ENCODE measurements around the gene NPTN. TPM values are rescaled to one million over a fixed set of nuclear protein-coding genes. Genes with fewer than 3 reads are reported as not detected.

Gene NPTN
- total RNA-seq, 1 donor from 2014 or later, result 227 TPM

DNA sequence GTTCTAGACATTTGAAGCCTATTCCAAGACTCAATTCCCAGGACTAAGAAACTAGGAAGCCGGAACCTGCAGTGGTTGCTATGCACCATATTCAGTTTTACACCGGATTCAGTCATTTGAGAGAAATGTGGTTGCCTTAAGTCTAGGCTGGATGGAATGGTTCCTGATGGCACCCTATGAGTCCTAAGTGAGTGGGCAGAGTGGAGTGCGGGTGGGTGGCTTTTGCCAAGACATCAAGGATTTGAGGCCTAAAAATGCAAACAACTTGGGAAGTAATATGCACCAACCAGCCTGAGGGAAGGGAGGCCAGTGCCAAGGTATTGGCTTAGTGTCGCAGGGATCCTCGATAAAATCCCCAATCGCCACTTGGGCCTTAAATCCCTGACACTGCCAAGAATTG, 46.8 kb upstream of the NPTN start:
- no peak overlapping the region for H3K4me3 ChIP-seq
- no peak for DNase-seq
- TF ChIP-seq, protein P1, sequence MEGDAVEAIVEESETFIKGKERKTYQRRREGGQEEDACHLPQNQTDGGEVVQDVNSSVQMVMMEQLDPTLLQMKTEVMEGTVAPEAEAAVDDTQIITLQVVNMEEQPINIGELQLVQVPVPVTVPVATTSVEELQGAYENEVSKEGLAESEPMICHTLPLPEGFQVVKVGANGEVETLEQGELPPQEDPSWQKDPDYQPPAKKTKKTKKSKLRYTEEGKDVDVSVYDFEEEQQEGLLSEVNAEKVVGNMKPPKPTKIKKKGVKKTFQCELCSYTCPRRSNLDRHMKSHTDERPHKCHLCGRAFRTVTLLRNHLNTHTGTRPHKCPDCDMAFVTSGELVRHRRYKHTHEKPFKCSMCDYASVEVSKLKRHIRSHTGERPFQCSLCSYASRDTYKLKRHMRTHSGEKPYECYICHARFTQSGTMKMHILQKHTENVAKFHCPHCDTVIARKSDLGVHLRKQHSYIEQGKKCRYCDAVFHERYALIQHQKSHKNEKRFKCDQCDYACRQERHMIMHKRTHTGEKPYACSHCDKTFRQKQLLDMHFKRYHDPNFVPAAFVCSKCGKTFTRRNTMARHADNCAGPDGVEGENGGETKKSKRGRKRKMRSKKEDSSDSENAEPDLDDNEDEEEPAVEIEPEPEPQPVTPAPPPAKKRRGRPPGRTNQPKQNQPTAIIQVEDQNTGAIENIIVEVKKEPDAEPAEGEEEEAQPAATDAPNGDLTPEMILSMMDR (IDR thresholded peaks at IDR 0.05; ENCODE audit: borderline replicate concordance), result no peak
- peaks cover 18% of the 10 kb centered on the region for H3K4me1 ChIP-seq
- no peaks in the 10 kb centered on the region for H3K9me3 ChIP-seq (replicated peaks)
- no peak overlapping the region for H3K27ac ChIP-seq (replicated peaks)
- intact Hi-C loops (cut with micrococcal nuclease), result no loop called here
- H3K36me3 ChIP-seq, result no peaks in the 10 kb centered on the region
- peaks cover 7% of the 10 kb centered on the region for H3K27me3 ChIP-seq (ENCODE audit: low read depth)

DNA sequence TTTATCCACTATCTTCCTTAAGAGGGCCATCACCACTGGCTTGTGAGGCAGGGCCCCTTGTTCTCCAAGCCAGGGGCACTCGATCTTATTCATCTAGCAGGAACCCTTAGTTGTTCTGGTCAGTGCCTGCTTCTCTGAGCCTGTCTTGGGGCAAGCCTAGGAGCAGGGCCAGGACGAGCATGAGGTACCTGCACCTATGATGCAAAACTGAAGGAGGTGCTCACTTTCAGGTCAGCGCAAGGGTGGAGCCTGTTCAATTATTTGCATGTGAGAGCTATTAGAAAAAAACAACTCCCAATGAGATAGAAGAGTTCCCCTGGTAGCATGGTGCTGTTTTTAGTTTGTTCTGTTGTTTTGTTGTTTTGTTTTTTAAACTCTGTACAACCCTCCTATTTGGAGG, 46.0 kb upstream of the NPTN start:
- Histone ChIP-seq H3K27me3 (ENCODE audit: low read depth) (peaks cover 3% of the 10 kb centered on the region), H3K4me1 (peaks cover 10% of the 10 kb centered on the region), H3K4me3 (no peak overlapping the region), H3K9me3 (replicated peaks) (no peaks in the 10 kb centered on the region), H3K36me3 (no peaks in the 10 kb centered on the region), H3K27ac (replicated peaks) (peak overlapping the region; percentile 33)
- intact Hi-C loops (cut with micrococcal nuclease), result no loop called here
- DNase-seq, result no peak
- TF ChIP-seq, protein P1 (IDR thresholded peaks at IDR 0.05; ENCODE audit: borderline replicate concordance), result no peak

DNA sequence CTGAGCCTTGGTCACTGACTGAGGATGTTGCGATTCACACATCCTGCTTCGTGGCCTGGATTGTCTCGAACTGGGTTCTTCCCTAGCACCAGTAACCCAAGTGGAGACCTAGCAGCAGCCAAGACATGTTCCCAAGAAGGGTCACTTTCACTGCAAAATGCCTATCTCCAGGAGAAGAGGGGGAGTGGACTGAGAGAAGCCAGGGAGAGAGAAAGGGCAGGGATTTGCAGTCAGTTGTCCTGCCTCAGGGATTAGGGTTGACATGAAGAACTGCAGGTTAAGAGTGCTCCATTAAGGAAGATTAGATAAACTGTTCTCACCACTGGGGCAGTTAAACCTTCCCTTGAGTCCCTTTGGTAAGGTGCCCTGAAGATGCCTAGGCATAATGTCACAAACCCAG, 45.3 kb upstream of the NPTN start:
- Histone ChIP-seq H3K9me3 (replicated peaks) (no peaks in the 10 kb centered on the region), H3K27me3 (ENCODE audit: low read depth) (peaks cover 1% of the 10 kb centered on the region), H3K4me1 (peaks cover 3% of the 10 kb centered on the region), H3K36me3 (no peaks in the 10 kb centered on the region), H3K27ac (replicated peaks) (no peak overlapping the region), H3K4me3 (no peak overlapping the region)
- no peak for DNase-seq
- intact Hi-C loops (cut with micrococcal nuclease), result no loop called here
- TF ChIP-seq, protein P1 (IDR thresholded peaks at IDR 0.05; ENCODE audit: borderline replicate concordance), result no peak

DNA sequence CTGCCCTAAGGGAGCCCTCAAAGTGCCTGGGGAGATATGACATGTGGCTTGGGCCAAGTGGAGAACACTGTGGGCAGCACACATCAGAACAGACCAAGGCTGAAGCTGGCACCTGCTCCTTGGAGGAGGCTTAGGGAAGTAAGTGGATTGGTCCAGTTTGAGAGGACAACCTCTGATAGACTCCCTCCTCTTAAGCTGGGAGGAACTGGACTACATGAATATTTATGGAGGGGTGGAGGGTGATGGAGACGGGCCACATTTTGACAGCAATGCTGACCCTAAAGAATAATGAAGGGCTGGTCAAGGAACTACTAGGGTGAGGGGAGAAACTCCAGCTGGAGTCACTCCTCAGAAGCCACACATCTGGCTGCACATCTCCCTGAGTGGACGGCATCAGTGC, 44.5 kb upstream of the NPTN start:
- intact Hi-C loops (cut with micrococcal nuclease), result no loop called here
- TF ChIP-seq, protein P1 (IDR thresholded peaks at IDR 0.05; ENCODE audit: borderline replicate concordance), result no peak
- Histone ChIP-seq H3K4me1 (no peaks in the 10 kb centered on the region), H3K4me3 (no peak overlapping the region), H3K27ac (replicated peaks) (no peak overlapping the region), H3K27me3 (ENCODE audit: low read depth) (peaks cover 9% of the 10 kb centered on the region), H3K36me3 (no peaks in the 10 kb centered on the region), H3K9me3 (replicated peaks) (no peaks in the 10 kb centered on the region)
- no peak for DNase-seq

DNA sequence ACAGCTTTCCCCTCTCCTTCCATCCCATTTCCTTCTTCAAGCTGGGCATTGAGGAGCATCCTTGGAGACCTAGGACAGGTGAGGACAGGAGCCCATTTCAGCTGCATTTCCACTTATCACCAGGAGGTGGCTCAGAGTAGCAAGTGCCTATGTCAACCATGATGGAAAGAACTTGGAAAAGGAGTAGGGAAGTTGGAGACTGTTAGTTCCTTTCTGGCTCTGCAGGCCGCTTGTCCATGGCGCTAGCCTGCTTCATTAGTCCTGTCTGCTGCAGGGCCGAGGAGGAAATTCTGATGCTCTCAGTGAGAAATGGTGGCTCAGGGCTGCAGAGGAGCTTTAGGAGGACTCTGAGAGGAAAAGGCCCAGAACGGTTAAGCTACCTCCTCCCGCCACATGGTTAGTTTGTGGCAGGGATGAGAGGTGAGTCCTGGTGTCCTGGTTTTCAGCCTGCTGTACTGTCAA, 44.0 kb upstream of the NPTN start:
- Histone ChIP-seq H3K27ac (replicated peaks) (no peak overlapping the region), H3K36me3 (no peaks in the 10 kb centered on the region), H3K9me3 (replicated peaks) (no peaks in the 10 kb centered on the region), H3K4me3 (no peak overlapping the region), H3K27me3 (ENCODE audit: low read depth) (peaks cover 14% of the 10 kb centered on the region), H3K4me1 (no peaks in the 10 kb centered on the region)
- peak; percentile 47 for DNase-seq
- intact Hi-C loops (cut with micrococcal nuclease), result no loop called here
- TF ChIP-seq, protein P1 (IDR thresholded peaks at IDR 0.05; ENCODE audit: borderline replicate concordance), result peak; percentile 90

DNA sequence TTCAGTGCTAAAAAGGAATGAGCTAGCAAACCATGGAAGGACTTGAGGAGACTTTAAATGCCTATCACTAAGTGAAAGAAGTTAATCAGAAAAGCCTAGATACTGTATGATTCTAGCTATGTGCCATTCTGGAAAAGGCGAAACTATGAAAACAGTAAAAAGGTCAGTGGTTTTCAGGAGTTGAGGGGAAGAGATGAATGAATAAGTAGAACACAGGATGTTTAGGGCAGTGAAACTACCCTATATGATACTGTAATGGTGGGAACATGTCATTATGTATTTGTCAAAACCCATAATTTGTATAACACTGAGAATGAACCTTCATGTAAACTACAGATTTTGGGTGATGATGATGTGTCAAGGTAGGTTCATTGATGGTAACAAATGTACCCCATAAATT, 41.4 kb upstream of the NPTN start:
- DNase-seq, result no peak
- no peak overlapping the region for H3K27ac ChIP-seq (replicated peaks)
- TF ChIP-seq, protein P1 (IDR thresholded peaks at IDR 0.05; ENCODE audit: borderline replicate concordance), result no peak
- peaks cover 40% of the 10 kb centered on the region for H3K27me3 ChIP-seq (ENCODE audit: low read depth)
- no peaks in the 10 kb centered on the region for H3K4me1 ChIP-seq
- no peaks in the 10 kb centered on the region for H3K9me3 ChIP-seq (replicated peaks)
- H3K4me3 ChIP-seq, result no peak overlapping the region
- intact Hi-C loops (cut with micrococcal nuclease), result no loop called here
- no peaks in the 10 kb centered on the region for H3K36me3 ChIP-seq
